GM13976 (cell line): ENCODE measurements around the gene CALHM3.
"Not testable (repeated sequence)": the region's sequence is repeated elsewhere in the genome, so short reads cannot be mapped to it uniquely, and the experiment has no call there.

ENCODE experiments used
- DNase-seq: peaks from one replicate; pipeline ENCODE4 v3.0.0; 2012; ENCODE audit warnings: low spot score
- CTCF ChIP-seq: IDR thresholded peaks from 2 replicates; pipeline ENCODE4 v1.5.1; 2012; ENCODE audit warnings: borderline replicate concordance, mild to moderate bottlenecking; ENCODE audit not compliant: insufficient read depth; ENCODE audit errors: extremely low read depth, missing control alignments, control extremely low read depth
- in situ Hi-C: fragments of 300-500 bp; cut with MboI; formaldehyde crosslinking; loops from one replicate; pipeline ENCODE4 v1.12.0; 2022; ENCODE audit warnings: low sequenced_read_pairs, mixed read lengths, inconsistent platforms; ENCODE audit not compliant: unreplicated experiment

The CALHM3 gene

GRCh38 chr10:103510791-103511752 is 32.0 kb upstream of the CALHM3 start:
- in situ Hi-C loops = no loop called here
- TF ChIP-seq CTCF = no peak
- DNase-seq = peak; percentile 17

GRCh38 chr10:103510046-103510685 is 31.1 kb upstream of the CALHM3 start:
- DNase-seq = peak; percentile 4
- TF ChIP-seq CTCF = no peak
- in situ Hi-C loops = no loop called here

GRCh38 chr10:103507235-103508191 is 28.5 kb upstream of the CALHM3 start:
- in situ Hi-C loops = no loop called here
- DNase-seq = peak; percentile 25
- no peak for TF ChIP-seq CTCF

GRCh38 chr10:103506061-103506460 is 27.0 kb upstream of the CALHM3 start:
- in situ Hi-C loops = no loop called here
- no peak for TF ChIP-seq CTCF
- peak; percentile 8 for DNase-seq

- no peak for DNase-seq
- no peak for TF ChIP-seq CTCF
- in situ Hi-C loops = no loop called here
These were observed 25.2 kb upstream of the CALHM3 start for GRCh38 chr10:103504181-103504783.

GRCh38 chr10:103503777-103504176 is 24.7 kb upstream of the CALHM3 start:
- in situ Hi-C loops, DNase-seq: not testable (repeated sequence)
